Glomerular visceral epithelial cell (primary cell): ENCODE data around the gene TMEM252.

Experiments used
- DNase-seq: peaks from one replicate; pipeline ENCODE4 v3.0.0-alpha.2; 2016; ENCODE audit errors: extremely low spot score

Gene TMEM252

DNA sequence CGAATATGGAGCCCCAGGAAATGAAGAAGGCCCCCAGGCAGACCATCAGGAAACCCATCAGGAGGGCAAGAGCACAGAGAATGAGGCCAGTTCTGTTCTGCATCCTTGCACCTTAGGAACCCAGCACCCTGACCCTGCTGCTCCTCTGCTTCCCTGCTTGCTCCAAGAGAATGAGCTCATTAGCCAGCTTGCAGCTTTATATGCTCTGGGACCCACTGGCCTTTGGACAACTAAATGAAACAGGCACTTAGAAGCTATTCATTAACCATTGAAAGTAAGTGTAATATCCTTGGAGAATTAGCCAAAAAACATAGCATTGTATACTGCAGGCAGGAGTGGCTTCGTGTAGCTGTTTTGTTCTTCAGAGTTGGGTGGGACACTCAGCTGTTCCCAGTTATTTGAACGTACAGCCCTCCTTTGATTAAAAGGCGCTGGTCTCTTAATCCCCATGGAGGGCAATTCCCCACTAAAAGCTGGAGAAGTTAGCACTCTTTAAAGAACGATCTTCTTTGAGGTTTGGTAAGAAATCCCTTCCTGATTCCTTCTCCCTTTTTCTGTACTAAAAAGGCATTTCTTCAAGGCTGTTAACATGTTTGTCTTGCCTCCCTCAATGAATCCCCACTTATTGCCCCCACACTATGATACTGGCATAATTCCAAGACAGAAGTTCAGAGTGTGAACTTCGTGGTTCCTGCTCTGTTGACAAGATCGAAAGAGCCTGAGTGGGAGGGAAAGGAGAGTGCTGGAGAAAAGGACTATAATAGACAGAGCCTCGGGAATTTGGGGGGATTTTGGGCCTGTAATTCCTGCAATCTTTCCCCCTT lies at the start of gene TMEM252:
TSS of gene TMEM252 (minus strand) at position 172 of the 824 bp plus-strand sequence. CDS start at position 103, 69 bp downstream.
- no peak for DNase-seq

GRCh38 chr9:68585034-68585761 lies 44.5 kb upstream of the TMEM252 start:
- DNase-seq: no peak

DNA sequence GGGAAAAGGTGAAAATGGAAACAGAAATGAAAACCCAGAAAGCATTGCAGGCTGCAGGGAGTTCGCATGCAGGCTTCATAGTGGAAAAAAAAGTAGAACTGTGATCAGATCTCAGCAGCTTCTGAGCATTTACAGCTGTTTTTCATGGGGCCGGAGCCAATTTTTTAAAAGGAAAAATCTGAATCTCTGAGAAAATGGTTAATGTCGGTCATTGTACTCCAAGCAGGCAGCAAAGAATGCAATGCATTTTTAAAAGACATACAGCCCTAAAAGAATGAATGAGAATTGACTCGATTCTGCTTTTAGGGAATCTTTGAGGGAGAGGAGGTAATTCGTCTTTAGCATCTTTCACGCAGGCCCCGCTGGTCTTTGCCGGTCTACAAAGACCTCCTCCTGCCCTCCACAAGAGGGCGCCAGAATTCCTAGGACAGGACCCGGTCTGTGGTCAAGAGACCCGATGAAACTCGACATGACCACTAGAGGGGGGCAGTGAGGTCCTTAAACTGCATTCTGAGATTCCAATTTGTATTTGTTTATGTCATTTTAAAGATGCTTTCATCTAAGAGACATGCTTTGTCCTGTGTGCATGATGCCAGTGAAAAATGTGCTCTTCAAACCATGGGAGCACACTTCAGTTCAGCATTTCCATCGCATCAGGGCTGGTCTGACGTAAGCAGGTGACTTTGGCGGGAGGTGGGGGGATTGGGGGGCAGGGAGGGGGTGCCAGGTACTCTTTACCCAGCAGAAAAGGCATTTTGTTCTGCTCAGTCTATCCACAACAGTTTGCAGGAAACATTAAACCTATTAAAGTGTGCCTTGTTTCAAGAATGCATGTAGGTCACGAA lies 43.7 kb upstream of the TMEM252 start:
- DNase-seq: peak; percentile 85

- no peak for DNase-seq
Observed at GRCh38 chr9:68581696-68582095, 41.0 kb upstream of the TMEM252 start.

DNA sequence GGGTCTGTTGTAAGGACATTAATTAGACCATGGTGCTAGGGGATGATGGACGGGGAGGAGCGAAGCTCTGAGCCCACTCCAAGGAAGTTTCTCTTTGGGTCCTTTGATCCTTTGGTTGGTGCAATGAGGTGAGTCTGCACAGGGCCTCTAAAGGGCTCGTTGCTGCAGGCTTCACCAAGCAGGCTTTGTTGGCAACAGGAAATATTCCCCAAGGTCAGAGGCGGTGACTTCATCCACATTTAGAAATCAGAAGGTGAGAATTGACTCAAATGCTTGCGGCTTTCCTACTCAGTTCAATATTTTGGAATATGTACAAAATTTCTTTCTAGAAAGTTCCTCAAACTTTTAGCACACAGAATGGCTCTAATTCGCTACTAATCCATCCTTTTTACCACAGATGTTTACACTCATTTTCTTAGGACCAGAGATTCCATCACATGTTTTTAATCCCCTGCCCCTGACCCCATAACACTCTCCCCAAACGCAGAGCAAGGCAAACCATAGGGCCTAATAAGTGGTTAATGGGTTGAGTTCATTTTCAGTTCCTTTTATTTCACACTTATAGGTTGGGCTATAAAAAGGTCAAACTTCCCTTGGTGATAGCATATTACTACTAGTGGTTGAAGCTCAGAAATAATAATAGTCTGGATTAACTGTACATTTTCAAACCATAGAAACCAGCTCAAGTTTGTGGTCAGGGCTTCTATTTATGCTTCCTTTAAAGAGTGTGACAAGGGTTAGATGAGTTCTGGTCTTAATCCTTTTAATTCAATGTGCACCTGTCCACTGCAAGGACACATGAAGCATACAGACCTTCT lies 37.3 kb upstream of the TMEM252 start:
- no peak for DNase-seq

GRCh38 chr9:68575817-68576216 lies 35.1 kb upstream of the TMEM252 start:
- DNase-seq: no peak

DNA sequence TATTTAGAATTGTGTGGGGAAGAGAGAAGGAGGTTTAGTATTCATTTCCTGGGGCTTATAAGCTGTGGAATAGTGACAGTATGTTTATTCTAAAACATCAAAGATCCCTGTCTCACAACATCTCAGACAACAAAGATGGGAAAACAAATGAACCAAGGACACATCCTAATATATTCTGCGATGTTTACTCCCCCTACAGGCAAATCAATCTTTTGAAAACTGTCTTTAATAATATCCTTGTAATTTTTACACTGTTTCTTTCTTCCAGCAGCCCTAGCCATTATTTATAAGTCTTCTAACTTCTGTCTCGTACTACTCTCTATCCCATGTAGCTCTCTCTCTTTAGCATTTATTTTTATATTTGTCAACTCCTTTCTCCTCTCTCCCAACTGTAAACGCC lies 33.5 kb upstream of the TMEM252 start:
- no peak for DNase-seq

GRCh38 chr9:68567565-68567964 lies 26.9 kb upstream of the TMEM252 start:
- no peak for DNase-seq

DNA sequence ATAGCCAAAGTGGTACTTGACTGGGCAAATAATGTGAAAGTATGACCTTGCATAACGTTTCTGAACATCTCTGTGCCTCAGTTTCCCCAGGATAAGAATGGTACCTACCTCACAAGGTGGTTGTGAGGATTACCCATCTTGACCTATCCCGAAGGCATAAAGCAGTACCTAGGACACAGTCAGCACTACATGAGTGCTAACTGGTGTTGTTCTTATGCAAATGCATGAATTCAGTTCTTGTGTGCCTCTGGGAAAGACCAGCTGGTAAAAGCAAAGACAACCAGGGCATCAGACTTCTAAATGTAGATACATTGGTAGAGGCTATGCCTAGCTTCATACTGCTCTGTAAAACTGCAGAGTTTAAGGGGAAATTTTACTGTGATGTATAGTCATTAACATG lies 21.8 kb upstream of the TMEM252 start:
- no peak for DNase-seq

GRCh38 chr9:68560071-68560844 lies 19.6 kb upstream of the TMEM252 start:
- peak; percentile 7 for DNase-seq

DNA sequence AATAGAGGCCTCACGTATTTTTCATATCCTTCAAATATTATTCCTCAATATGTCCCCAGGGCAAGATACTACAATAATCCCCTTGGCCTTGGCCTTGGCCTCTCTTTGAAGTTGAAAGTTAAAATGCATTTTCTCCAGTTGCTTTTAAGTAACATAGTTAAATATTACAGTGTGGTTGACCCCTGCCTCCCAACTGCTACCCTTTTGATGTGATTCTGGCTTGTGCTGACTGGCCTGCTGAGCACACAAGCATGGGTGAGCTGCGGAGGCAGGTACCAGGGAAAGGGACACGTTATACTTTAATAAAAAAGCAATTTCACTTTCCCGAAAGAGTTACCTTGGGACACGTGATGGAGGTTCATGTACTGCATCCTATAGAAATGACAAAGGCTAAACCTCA lies 17.9 kb upstream of the TMEM252 start:
- DNase-seq: no peak

DNA sequence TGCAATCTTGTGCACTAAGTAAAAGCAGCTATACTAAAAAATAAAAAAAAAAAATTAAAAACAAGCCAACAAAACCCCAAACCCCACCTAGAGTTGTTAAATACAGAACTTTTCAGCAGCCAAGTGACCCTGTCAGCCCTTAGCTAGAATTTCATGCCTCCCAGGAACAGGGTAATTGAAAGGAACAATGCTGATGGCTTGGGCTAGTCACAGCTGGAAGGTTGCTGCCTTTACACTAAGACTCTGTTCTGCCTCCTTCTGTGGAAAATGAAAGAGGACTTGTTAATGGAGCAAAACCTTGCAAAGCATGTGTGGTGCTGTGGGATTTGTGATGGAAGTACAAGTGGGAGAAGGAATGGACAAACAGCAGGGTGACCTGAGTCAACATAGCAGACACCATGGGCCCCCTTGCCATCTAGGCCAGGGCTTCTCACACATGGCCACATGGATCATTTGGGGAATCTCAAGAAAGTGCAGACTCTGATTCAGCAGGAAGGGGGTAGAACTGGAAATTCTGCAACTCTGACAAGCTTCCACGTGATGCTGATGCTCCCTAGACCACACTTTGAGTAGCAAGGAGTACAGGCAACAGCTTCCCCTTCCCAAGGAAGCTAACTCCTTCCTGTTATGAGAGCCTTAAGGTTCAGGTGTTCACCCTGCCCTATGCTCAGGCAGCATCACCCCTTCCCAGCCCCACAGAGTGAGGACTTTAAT lies 14.9 kb upstream of the TMEM252 start:
- DNase-seq: no peak

DNA sequence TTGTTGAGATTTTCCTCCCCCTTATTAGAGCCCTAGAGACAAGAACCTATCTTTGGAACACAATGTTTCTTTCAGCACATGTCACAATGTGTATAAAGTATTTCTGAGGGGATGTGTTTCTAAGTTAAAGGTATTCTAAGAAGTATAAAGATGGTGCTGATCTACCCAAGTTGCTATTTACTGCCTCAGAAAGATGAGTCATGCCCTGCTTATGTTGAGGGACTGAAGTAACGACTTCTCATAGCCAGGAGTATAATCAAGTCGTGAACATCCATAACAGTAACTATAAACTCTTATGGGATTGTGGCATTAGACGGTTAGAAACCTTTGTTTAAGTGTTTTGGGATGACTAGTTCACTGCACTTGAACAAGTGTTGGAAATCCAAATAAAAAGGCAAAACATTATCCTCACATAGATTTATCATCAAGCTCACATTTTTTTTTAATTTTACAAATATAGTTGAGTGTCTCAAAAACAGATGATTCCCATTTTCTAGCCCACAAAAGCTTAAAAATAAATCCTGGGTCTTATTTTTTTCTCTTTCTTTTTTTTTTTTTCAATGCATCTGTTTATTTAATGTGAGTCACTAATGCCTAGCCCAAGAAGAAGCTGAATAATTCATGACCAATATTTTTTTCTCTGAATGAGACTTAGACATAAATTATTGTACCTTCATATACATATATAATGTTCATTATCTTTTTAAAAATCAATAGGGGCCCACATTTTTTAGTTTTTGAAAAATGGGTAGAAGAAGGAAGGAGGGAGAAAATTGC lies 12.2 kb upstream of the TMEM252 start:
- DNase-seq: no peak

DNA sequence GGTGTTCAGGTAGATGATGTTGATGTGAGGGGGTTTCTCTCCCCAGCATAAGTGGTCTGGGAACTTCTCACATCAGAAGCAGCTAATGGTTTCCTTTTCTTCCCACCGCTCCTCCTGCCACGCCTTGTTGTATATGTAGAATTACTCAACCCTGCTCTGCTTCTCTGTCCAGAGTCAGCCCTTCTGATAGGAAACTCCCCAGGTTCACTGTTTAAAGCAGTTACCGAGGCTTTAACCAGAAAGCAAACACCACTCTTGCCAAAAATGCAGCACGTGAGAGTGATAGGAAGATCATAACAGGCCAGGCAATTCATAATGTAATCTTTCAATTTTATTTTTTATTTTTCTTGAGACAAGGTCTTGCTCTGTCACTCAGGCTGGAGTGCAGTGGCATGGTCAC lies 10.5 kb upstream of the TMEM252 start:
- no peak for DNase-seq

GRCh38 chr9:68548241-68548640 lies 7.6 kb upstream of the TMEM252 start:
- DNase-seq: no peak

DNA sequence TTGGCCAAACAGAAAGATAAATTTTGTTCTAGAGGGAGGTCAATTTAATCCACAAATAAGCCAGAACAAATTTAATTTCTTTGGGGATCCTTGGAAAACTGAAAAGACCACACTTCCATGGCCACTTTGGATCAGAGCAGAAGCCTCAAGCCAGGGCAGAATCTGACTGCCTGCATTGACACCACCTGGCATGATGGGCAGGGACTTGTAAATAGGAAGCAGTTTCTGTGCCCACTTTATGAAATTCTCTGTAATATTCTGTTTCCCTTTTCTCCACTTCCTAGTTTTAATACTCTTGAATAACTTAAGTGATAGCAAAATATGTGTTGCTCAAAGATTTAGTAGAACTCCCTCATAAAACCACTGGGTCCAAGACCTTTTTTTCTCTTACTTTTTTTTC lies 6.7 kb upstream of the TMEM252 start:
- no peak for DNase-seq

GRCh38 chr9:68546596-68547390 lies 6.1 kb upstream of the TMEM252 start:
- no peak for DNase-seq

- DNase-seq: no peak
Observed at GRCh38 chr9:68545033-68545705, 4.5 kb upstream of the TMEM252 start.
